AG09319 (cell line): ENCODE measurements around the gene PER1.

Experiments used
- DNase-seq: peaks from one replicate; pipeline ENCODE4 v3.0.0-alpha.2; 2010; ENCODE audit warnings: low read depth; ENCODE audit errors: extremely low read depth
- CTCF ChIP-seq: IDR thresholded peaks from 2 replicates; pipeline ENCODE4 v1.5.1; 2011; ENCODE audit warnings: low read depth, mild to moderate bottlenecking, inconsistent platforms, low read length, moderate library complexity

PER1 gene

GRCh38 chr17:8150194-8151119, 1.7 kb downstream of the PER1 start:
- TF ChIP-seq CTCF, result no peak
- no peak for DNase-seq

DNA sequence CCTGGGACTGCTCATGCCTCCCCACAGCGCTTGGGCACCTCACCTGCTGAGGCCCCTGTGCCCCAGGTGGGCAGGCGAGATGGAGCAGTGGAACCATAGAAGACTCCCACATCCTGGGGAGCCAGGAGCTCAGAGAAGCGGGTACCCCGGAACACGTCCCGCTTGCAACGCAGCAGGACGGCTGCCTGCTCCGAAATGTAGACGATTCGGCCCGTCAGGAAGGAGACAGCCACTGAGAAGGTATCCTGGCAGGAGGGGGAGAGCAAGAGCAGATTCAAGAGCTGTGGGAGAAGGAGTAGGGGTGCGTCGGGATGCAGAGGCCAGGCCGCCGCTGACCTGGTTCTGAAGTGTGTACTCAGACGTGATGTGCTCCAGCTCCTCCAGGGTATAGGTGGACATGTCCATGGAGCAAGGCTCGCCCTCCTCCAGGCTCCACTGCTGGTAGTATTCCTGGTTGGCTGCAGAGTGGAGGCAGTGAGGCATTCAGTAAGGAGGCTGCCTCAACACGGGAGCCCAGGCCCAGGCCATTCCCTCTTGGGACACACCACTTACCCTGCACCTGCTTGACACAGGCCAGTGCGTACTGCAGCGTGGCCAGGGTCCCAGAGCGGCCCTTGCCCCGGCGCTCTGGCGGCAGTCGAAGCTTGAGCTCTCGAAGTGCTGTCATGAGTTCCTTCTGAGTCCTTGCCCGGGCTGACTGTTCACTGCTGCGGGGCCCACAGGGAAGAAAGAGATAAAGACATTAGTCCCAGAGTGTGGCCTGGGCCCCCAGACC, 2.6 kb downstream of the PER1 start:
- DNase-seq, result no peak
- no peak for TF ChIP-seq CTCF

GRCh38 chr17:8148560-8148959, 3.6 kb downstream of the PER1 start:
- DNase-seq, result no peak
- TF ChIP-seq CTCF, result no peak

GRCh38 chr17:8147805-8148404, 4.3 kb downstream of the PER1 start:
- no peak for DNase-seq
- no peak for TF ChIP-seq CTCF

- TF ChIP-seq CTCF, result no peak
- no peak for DNase-seq
These were observed 4.9 kb downstream of the PER1 start for GRCh38 chr17:8147141-8147804.

DNA sequence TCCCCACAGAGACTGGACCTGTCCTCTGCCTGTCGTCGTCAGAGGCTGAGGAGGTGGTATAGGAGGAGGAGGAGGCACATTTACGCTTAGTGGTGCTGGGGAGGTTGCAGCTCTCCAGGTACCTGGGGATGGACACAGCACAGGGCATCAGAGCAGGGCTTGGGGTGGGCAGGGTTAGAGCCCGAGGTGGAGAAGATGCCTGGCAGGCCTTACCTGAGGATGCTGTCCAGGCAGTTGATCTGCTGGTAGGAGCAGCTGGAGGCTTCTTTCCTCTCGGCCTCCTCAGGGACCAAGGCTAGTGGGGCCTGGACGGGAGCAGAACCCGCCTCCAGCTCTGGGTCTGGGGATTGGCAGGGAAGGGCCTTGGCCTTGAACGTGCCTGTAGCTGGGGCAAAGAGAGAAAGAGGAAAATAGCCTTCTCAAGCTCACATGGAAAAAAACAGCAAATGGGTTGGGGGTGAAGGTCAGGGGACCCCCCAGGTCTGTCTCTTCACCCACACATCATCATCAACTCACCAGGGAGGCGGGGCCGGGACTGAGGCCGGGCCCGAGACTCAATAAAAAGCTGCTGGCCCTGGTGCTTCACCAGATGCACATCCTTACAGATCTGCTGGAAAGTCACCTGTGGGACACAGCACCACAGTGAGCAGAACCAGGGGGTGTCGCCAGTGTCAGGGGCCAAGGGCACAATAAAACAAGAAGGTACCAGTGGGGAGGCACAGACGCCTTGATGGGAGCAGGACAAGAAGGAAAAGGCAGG, 5.6 kb downstream of the PER1 start:
- no peak for DNase-seq
- no peak for TF ChIP-seq CTCF
